CD4-positive, alpha-beta T cell (primary cell): Measurements from ENCODE around the gene CDKN3. TPM values are rescaled to one million over a fixed set of nuclear protein-coding genes. Genes with fewer than 3 reads are reported as not detected.
A peak's percentile ranks its signal among the peaks of the same experiment; 100 is the strongest.

Experiments used
- ATAC-seq: fragments of 200-7000 bp; cut with Tn5 transposase; one replicate; pipeline ENCODE4 v1.10.0; 2022; ENCODE audit warnings: mild to moderate bottlenecking; ENCODE audit not compliant: poor library complexity
- CTCF ChIA-PET: fragments of 350-600 bp; sonication (Branson Sonifier 250); formaldehyde crosslinking; loops from one replicate; lab custom pipeline; 2021; ENCODE audit warnings: antibody characterized with exemption, inconsistent platforms; lab: Charles Lee
- POLR2A ChIA-PET: fragments of 350-600 bp; sonication (Branson Sonifier 250); formaldehyde crosslinking; loops from one replicate; lab custom pipeline; 2021; ENCODE audit warnings: antibody characterized with exemption, inconsistent platforms; lab: Charles Lee
- DNase-seq, 14 experiments: peaks; one replicate each; pipeline ENCODE4 v3.0.0-alpha.2; 2013 to 2020; ENCODE audit warnings: mixed read lengths in 2 of 14
- H3K27ac ChIP-seq, 2 donors: one replicate each; pipeline versions ENCODE4 v1.5.1 to v1.7.0; 2013; ENCODE audit warnings: low read length in 2 of 2, low read depth in 1 of 2, mild to moderate bottlenecking in 1 of 2
- H3K27me3 ChIP-seq, 2 experiments: 1 replicate in 1 of 2; 2 replicates in 1 of 2; pipeline versions ENCODE4 v1.6.1 to v1.7.0; 2013; ENCODE audit warnings: low read length in 2 of 2, control low read depth in 1 of 2, mild to moderate bottlenecking in 1 of 2, moderate library complexity in 1 of 2; ENCODE audit not compliant: insufficient read depth in 2 of 2, control insufficient read depth in 1 of 2
- H3K36me3 ChIP-seq: one replicate; pipeline ENCODE4 v1.6.1; 2013; ENCODE audit warnings: low read length, control low read depth; ENCODE audit not compliant: insufficient read depth
- H3K4me1 ChIP-seq: one replicate; pipeline ENCODE4 v1.6.1; 2013; ENCODE audit warnings: low read length, control low read depth; ENCODE audit not compliant: insufficient read depth
- H3K4me3 ChIP-seq: one replicate; pipeline ENCODE4 v1.5.1; 2013; ENCODE audit warnings: mild to moderate bottlenecking, low read length, moderate library complexity
- H3K9me3 ChIP-seq, 2 experiments: 1 replicate in 1 of 2; 2 replicates in 1 of 2; pipeline versions ENCODE4 v1.6.1 to v1.7.0; 2013; ENCODE audit warnings: low read length in 2 of 2, mild to moderate bottlenecking in 2 of 2, control low read depth in 1 of 2, moderate library complexity in 1 of 2; ENCODE audit not compliant: control insufficient read depth in 1 of 2, insufficient read depth in 1 of 2
- H3K27ac Mint-ChIP-seq: one replicate; pipeline ENCODE4 v1.8.0; 2020; ENCODE audit warnings: mixed read lengths
- H3K27me3 Mint-ChIP-seq: one replicate; pipeline ENCODE4 v1.8.0; 2021; ENCODE audit warnings: mixed read lengths
- H3K36me3 Mint-ChIP-seq: one replicate; pipeline ENCODE4 v1.8.0; 2021; ENCODE audit warnings: low read depth, mixed read lengths
- H3K4me1 Mint-ChIP-seq: one replicate; pipeline ENCODE4 v1.8.0; 2021; ENCODE audit warnings: low read depth, mixed read lengths
- H3K4me3 Mint-ChIP-seq: one replicate; pipeline ENCODE4 v1.8.0; 2020; ENCODE audit warnings: mild to moderate bottlenecking, mixed read lengths
- H3K9me3 Mint-ChIP-seq: one replicate; pipeline ENCODE4 v1.8.0; 2020; ENCODE audit warnings: mixed read lengths
- intact Hi-C, 2 experiments: fragments of 100-400 bp; cut with DNase I in 1 of 2; cut with micrococcal nuclease in 1 of 2; formaldehyde crosslinking; loops; one replicate each; pipeline versions ENCODE4 v1.15.1 to v1.9.0; 2023 to 2025; cut with DNase I, micrococcal nuclease
- total RNA-seq, 174 experiments: library from RNA in 2 of 174; stranded (reverse) in 2 of 174; gene quantifications; one replicate each; pipeline ENCODE4 v1.2.3 and lab custom pipeline; 2021 to 2026
- TF ChIP-seq, protein P1 (sequence below): fragments of 200-600 bp; IDR thresholded peaks from one replicate; pipeline ENCODE4 v1.8.0; 2022; ENCODE audit warnings: antibody characterized with exemption, mild to moderate bottlenecking

Gene CDKN3
- total RNA-seq, 2 experiments from 2014 or later: 0.61 to 1.4 TPM

DNA sequence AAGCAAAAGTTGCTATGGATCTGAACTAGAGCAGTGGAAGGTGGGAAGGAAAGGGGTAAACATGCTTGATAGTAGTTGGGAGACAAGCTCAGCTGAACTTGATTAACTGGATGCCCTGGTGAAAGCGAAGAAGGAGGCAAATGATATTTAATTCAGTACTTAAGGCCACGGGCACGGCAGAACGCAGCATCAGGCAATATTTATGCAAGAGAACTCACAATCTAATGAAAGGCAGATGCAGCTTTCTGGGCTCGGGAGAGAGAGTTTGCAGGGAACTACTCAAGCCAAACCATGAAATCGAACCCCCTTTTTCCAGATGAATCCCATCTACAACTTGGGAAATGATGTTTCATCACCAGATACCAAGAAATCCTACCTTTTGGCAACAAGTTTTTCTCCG is 47.9 kb downstream of the CDKN3 start:
- TF ChIP-seq, protein P1, sequence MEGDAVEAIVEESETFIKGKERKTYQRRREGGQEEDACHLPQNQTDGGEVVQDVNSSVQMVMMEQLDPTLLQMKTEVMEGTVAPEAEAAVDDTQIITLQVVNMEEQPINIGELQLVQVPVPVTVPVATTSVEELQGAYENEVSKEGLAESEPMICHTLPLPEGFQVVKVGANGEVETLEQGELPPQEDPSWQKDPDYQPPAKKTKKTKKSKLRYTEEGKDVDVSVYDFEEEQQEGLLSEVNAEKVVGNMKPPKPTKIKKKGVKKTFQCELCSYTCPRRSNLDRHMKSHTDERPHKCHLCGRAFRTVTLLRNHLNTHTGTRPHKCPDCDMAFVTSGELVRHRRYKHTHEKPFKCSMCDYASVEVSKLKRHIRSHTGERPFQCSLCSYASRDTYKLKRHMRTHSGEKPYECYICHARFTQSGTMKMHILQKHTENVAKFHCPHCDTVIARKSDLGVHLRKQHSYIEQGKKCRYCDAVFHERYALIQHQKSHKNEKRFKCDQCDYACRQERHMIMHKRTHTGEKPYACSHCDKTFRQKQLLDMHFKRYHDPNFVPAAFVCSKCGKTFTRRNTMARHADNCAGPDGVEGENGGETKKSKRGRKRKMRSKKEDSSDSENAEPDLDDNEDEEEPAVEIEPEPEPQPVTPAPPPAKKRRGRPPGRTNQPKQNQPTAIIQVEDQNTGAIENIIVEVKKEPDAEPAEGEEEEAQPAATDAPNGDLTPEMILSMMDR: no peak
- no peaks in the 10 kb centered on the region for H3K9me3 Mint-ChIP-seq
- H3K4me3 Mint-ChIP-seq: peak overlapping the region; percentile 2
- DNase-seq (no peak), ATAC-seq (no peak)
- Histone ChIP-seq H3K9me3 (no peaks in the 10 kb centered on the region), H3K36me3 (no peaks in the 10 kb centered on the region), H3K4me3 (no peak overlapping the region), H3K4me1 (peaks cover 16% of the 10 kb centered on the region), H3K27me3 (peaks cover 0 to 3% of the 10 kb centered on the region in 2 experiments), H3K27ac (no peak overlapping the region)
- peaks cover 8% of the 10 kb centered on the region for H3K36me3 Mint-ChIP-seq
- H3K27ac Mint-ChIP-seq: no peak overlapping the region
- ChIA-PET POLR2A (no interaction called here), CTCF (interaction anchor here (1.4 kb wide), 1 partner anchor 10 kb away, joined by 5 read pairs; no protein-coding TSS in a partner anchor)
- peaks cover 21% of the 10 kb centered on the region for H3K4me1 Mint-ChIP-seq
- H3K27me3 Mint-ChIP-seq: no peaks in the 10 kb centered on the region
- intact Hi-C loops: loop anchor here (5.0 kb wide), 2 partner anchors 43 to 1292 kb away; partner anchors contain the start of genes DDHD1 (in 1 of the 2) and GMFB (in 1 of the 2)

DNA sequence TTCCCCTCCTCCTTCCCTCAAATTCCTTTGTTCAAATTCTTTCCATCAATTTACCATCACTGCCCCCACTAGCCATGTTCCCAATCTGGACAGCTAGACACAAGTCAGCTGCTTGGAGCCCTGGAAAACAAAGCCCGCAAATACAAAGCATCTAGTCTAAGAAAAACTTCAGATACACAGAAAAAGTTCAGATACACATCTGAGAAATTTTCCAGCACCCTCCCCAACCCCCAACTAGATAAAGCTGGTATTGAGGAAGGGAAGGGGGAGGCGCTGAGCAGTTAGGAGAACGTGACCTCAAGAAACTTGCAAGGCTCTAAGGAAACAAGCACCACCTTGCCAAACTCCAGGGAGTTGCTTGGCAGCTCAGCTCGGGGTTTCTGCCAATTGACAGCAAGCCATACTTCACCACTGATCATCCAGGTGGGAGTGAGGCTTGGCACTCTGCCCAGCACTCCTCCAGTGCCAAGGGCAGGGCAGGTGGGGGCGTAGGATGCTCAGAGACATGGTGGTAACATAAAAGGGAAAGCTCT is 49.4 kb downstream of the CDKN3 start:
- Mint-ChIP-seq H3K9me3 (no peaks in the 10 kb centered on the region), H3K4me3 (no peak overlapping the region), H3K36me3 (no peaks in the 10 kb centered on the region), H3K4me1 (peaks cover 10% of the 10 kb centered on the region), H3K27ac (no peak overlapping the region), H3K27me3 (no peaks in the 10 kb centered on the region)
- POLR2A ChIA-PET: interaction anchor here (1.1 kb wide), 1 partner anchor 42 kb away, joined by 3 read pairs; no protein-coding TSS in a partner anchor
- CTCF ChIA-PET: interaction anchor here (1.1 to 1.4 kb wide), 3 partner anchors 9 to 29 kb away, joined by 3 to 5 read pairs (median 3); no protein-coding TSS in a partner anchor
- intact Hi-C loops: no loop called here
- Histone ChIP-seq H3K27ac (no peak overlapping the region), H3K36me3 (no peaks in the 10 kb centered on the region), H3K27me3 (peaks cover 0 to 3% of the 10 kb centered on the region in 2 experiments), H3K4me3 (no peak overlapping the region), H3K4me1 (peaks cover 6% of the 10 kb centered on the region), H3K9me3 (no peaks in the 10 kb centered on the region)
- ATAC-seq (no peak), DNase-seq (no peak)
- TF ChIP-seq, protein P1: no peak

DNA sequence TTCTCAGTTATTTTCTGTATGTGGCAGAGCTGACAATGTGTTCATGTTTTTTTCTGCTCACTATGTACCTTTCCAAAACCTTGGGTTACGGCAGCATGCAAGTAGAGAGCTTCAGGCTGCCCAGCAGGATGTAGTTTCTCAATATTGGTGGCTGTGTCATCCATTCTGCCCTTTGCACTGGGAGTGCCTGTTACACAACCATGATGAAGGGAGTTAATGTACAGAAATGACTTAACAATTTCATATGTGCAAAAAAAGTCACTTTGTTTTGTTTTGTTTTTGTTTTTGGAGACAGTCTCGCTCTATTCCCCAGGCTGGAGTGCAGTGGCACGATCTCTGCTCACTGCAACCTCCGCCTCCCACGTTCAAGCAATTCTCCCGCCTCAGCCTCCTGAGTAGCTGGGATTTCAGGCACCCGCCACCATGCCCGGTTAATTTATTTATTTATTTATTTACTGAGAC is 50.5 kb downstream of the CDKN3 start:
- TF ChIP-seq, protein P1: no peak
- Histone ChIP-seq H3K36me3 (no peaks in the 10 kb centered on the region), H3K9me3 (no peaks in the 10 kb centered on the region), H3K27me3 (peaks cover 0 to 3% of the 10 kb centered on the region in 2 experiments), H3K4me3 (no peak overlapping the region), H3K4me1 (no peaks in the 10 kb centered on the region), H3K27ac (no peak overlapping the region)
- Mint-ChIP-seq H3K27ac (no peak overlapping the region), H3K36me3 (no peaks in the 10 kb centered on the region), H3K9me3 (no peaks in the 10 kb centered on the region), H3K4me3 (no peak overlapping the region), H3K27me3 (no peaks in the 10 kb centered on the region), H3K4me1 (no peaks in the 10 kb centered on the region)
- no peak for ATAC-seq
- DNase-seq: peak in 3 of 14 experiments; percentile 12 to 60 (median 51)
- intact Hi-C loops: no loop called here
- ChIA-PET CTCF (interaction anchor here (0.6 to 1.1 kb wide), 2 partner anchors 30 to 91 kb away, joined by 3 to 4 read pairs; no protein-coding TSS in a partner anchor), POLR2A (no interaction called here)
